Activated T-cell treated with anti-CD3 and anti-CD28 coated beads for 24 hours (primary cell): Measurements from ENCODE around the gene RBBP7.

Source experiments
- DNase-seq: peaks from one replicate; pipeline ENCODE4 v3.0.0-alpha.2; 2020; ENCODE audit warnings: low read depth

RBBP7 gene

DNA sequence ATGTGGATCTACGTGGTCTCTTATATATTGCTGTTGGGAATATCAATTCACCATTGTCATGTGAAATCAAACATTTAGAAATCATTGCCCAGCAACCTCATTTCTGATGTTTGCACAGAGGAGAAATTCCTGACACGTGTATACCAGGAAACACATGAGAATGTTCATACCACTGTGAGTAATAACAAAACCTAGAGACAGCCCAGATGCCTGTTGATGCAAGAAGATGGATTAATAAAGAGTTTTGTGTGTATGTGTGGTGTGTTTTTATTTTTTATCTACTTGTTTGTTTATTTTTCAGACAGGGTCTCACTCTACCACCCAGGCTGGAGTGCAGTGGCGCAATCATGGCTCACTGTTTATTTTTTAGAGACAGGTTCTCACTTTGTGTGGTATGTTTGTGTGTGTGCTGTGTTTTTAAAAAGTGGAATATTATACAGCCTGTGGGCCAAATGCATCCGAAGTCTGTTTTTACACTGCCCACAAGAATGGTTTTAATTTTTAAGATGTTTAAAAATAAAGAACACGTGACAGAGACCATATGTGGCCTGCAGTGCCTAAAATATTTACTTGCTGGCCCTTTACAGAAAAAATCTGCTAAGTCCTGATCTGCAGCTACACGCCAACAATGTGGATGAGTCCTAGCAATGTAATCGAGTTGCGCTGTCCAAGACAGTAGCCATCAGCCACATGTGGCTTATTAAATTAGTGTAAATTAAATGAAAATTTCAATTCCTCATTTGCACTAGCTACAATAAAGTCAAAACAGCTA, 44.7 kb downstream of the RBBP7 start:
- no peak for DNase-seq

DNA sequence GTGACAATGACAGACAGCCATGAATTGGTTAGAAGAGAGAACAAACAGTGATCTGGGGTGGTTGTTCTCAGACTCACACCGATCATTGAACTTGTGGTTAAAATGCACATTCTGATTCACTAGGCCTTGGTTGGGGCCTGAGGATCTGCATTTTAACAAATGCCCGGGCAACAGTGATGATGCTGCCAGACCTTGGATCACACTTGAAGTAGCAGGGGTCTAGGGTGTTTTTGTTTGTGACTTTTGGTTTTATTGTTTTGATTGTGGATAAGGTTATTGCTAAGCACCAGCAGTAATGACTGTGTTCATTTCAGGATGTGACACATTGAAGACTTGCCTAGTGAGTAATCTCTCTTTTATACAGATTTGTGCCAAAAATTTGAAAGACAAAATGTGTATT, 47.4 kb downstream of the RBBP7 start:
- no peak for DNase-seq

DNA sequence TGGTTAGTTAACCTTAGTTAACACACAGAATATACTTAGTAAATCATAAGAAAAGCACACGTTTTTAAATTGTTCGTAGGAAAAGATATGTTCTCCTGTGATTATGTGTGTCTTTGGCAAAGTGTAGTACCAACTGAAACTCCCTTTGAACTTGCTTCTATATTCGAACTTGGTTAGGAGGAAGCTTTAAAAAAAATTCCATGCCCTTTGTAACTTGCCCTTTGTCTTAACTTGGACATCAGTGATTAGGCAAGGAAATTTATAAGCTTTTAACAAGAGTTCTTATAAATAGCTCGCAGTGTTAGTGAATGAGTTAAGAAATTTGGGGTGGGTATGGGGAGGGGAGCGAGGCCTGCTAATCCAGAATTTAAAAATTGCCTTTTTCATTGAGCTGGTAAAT, 50.5 kb downstream of the RBBP7 start:
- no peak for DNase-seq

DNA sequence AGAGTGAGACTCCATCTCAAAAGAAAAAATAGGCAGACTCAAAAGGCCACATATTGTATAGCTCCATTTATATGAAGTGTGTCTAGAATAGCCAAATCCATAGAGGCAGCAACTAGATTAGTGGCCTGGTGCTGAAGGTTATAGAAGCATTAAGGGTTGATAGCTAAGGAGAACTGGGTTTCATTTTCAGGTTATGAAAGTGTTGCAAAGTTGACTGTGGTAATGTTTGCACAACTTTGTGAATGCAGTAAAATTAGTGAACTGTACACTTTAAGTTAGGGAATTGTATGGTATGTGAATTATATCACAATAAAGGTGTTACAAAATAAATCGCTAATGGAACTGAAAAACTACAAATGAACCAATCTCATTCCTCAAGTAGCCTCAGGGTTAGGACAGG, 55.6 kb downstream of the RBBP7 start:
- DNase-seq, result no peak

DNA sequence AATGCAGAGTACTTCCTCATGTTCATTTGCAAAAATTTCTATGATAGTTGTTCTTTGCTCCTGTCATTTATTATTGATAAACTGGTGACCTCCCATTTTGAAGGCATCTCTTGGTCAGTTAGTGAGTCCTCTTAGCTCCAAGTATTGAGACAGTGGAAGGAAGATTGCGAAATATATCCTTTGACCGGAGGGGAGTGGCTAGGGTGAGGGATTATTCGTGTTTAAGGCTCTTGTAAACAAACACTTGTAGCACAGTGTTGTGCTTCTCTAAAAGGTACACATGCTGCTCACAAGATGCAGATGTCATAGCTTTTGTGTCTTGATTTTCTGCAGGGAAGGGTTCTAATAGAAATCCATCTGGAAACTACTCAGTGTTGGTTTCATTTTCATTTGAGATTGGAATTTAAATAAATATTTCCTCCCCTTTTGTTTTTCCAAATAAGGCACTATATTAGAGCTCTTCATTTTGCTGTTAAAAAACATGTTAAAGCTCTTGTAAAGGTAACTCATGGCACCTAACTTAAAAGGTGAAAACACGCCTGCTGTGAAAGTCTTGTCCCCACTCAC, 62.1 kb downstream of the RBBP7 start:
- DNase-seq, result no peak

DNA sequence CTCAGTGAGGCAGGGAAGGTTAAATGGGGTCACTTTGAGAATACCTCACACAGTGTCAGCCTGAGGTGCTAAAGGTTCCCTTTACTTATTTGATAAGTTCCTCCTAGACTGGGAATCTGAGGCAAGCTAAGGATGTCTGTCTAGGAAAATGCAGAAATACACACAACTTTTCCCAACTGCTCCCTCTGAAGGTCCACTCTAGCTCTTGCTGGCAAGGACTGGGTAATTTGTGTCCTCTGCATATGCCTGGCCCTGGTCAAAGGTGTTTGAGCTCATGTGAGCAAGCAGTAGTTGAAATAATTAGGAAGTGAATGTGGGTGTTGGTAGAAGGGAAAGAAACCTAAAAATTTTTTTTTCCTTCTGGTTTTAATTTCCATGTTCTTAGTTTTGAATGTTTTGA, 62.6 kb downstream of the RBBP7 start:
- DNase-seq, result no peak

DNA sequence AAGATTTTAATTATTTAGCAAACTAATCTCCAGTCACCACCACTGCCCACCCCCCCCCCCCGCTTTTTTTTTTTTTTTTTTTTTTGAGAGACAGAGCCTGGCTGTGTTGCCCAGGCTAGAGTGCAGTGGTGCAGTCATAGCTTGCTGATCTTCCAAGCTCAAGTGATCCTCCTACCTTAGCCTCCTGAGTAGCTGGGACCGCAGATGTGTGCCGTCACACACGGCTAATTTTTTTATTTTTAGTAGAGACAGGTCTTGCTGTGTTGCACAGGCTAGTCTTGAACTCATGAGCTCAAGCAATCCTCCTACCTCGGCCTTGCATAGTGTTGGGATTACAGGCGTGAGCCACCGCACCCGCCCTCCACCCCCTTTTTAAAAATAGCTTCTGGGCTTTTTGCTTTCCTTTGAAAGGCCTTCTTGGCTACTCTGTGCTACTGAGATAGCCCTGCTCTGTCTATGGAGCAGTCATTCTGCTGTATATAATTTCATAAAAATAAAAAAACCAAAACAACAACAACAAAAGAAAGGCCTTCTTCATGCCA, 65.2 kb downstream of the RBBP7 start:
- no peak for DNase-seq

DNA sequence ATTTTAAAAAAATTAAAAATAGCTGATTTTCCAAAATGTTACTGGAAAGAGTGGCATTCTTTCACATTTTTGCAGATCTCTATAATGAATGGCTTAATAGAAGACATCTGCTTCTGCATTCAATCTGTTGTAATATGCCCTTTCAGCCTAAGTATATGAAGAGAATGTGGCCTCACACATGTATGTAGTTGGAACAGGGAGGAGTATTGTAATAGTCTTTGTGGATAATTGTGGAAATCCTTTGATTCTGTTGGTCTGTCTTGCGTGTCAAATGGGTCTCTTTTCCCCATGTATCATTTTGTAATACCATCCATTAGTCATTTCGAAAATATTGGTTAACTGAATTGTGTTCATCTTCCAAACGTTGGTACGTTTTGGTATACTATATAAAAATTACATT, 72.3 kb downstream of the RBBP7 start:
- no peak for DNase-seq

DNA sequence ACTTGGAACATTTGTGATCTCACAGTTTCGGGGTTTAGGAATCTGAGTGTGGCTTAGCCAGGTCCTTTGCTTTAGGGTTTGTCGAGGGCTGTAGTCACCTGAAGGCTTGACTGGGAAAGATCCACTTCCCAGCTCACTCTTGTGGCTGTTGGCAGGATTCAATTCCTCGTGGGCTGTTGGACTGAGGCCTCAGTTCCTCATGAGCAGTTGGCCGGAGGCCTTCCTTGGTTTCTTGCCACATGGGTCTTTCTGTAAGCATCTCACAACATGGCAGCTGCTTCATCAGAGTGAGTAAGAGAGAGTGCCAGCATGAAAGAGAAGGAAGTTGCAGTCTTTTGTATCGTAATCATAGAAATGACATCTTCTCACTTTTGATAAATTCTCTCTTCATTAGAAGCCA, 72.8 kb downstream of the RBBP7 start:
- DNase-seq, result no peak

DNA sequence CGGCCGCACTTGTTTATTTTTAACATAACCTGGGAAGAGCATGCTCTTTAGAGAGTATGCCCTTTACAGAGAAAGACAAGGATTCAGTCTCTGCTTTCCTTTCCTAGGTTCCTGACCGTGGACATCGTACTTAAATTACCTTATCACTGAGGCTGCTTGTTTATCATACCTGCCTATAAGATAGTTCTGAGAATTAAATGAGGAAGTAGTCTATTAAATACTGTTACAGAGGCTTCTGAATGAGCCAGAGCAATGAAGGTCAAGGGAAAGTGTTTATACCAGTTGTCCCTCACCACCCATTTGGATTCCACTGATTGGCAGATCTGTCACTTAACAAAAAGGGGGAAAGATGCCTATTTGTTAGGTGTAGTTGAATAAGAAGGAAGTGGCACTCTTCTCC, 73.9 kb downstream of the RBBP7 start:
- DNase-seq, result no peak
